H9 (cell line): ENCODE measurements around the gene ZNF415. TPM values are rescaled to one million over a fixed set of nuclear protein-coding genes. Genes with fewer than 3 reads are reported as not detected.
"Not testable (repeated sequence)": the region's sequence is repeated elsewhere in the genome, so short reads cannot be mapped to it uniquely, and the experiment has no call there.

ENCODE experiments used
- DNase-seq: peaks from one replicate; pipeline ENCODE4 v3.0.0-alpha.2; 2017
- H2AFZ ChIP-seq: one replicate; pipeline ENCODE4 v1.6.1; 2013; ENCODE audit warnings: mild to moderate bottlenecking, low read length, control low read depth, moderate library complexity
- H2AK5ac ChIP-seq: 2 replicates; pipeline ENCODE4 v1.6.1; 2013; ENCODE audit warnings: low read length, control low read depth, mixed read lengths; ENCODE audit not compliant: insufficient read length
- H2BK120ac ChIP-seq: one replicate; pipeline ENCODE4 v1.6.1; 2013; ENCODE audit warnings: low read depth, mild to moderate bottlenecking, low read length, control low read depth, inconsistent platforms; ENCODE audit not compliant: poor library complexity, severe bottlenecking
- H2BK12ac ChIP-seq: 2 replicates; pipeline ENCODE4 v1.6.1; 2013; ENCODE audit warnings: low read length, control low read depth, mixed read lengths, low read depth; ENCODE audit not compliant: insufficient read length
- H2BK15ac ChIP-seq: 2 replicates; pipeline ENCODE4 v1.6.1; 2013; ENCODE audit warnings: low read depth, low read length, control low read depth
- H2BK20ac ChIP-seq: one replicate; pipeline ENCODE4 v1.6.1; 2013; ENCODE audit warnings: low read depth, mild to moderate bottlenecking, low read length, control low read depth, inconsistent platforms; ENCODE audit not compliant: poor library complexity, severe bottlenecking
- H2BK5ac ChIP-seq: 2 replicates; pipeline ENCODE4 v1.6.1; 2013; ENCODE audit warnings: low read length, control low read depth, mixed read lengths; ENCODE audit not compliant: insufficient read length
- H3K14ac ChIP-seq: 2 replicates; pipeline ENCODE4 v1.6.1; 2013; ENCODE audit warnings: low read length, control low read depth; ENCODE audit not compliant: insufficient read depth
- H3K18ac ChIP-seq: 2 replicates; pipeline ENCODE4 v1.6.1; 2013; ENCODE audit warnings: low read depth, mild to moderate bottlenecking, mixed read lengths, low read length, control low read depth; ENCODE audit not compliant: insufficient read length
- H3K23ac ChIP-seq: 2 replicates; pipeline ENCODE4 v1.6.1; 2013; ENCODE audit warnings: low read length, control low read depth, mixed read lengths, low read depth; ENCODE audit not compliant: insufficient read length
- H3K23me2 ChIP-seq: 2 replicates; pipeline ENCODE4 v1.6.1; 2013; ENCODE audit warnings: low read depth, mild to moderate bottlenecking, mixed read lengths, low read length, control low read depth; ENCODE audit not compliant: insufficient read length, poor library complexity, severe bottlenecking
- H3K27ac ChIP-seq: 2 replicates; pipeline ENCODE4 v1.5.1; 2013; ENCODE audit warnings: low read length, control low read depth, mixed read lengths, low read depth; ENCODE audit not compliant: insufficient read length
- H3K27me3 ChIP-seq: 2 replicates; pipeline ENCODE4 v1.6.1; 2013; ENCODE audit warnings: low read length, control low read depth, inconsistent platforms; ENCODE audit not compliant: insufficient read depth
- H3K4ac ChIP-seq: 2 replicates; pipeline ENCODE4 v1.6.1; 2013; ENCODE audit warnings: low read depth, mild to moderate bottlenecking, control low read depth, inconsistent platforms, low read length, moderate library complexity
- H3K4me1 ChIP-seq: 2 replicates; pipeline ENCODE4 v1.6.1; 2013; ENCODE audit warnings: low read length, control low read depth, inconsistent platforms; ENCODE audit not compliant: insufficient read depth
- H3K4me2 ChIP-seq: 2 replicates; pipeline ENCODE4 v1.6.1; 2013; ENCODE audit warnings: low read length, control low read depth, mixed read lengths; ENCODE audit not compliant: insufficient read length, insufficient read depth
- H3K56ac ChIP-seq: 2 replicates; pipeline ENCODE4 v1.6.1; 2013; ENCODE audit warnings: low read depth, mild to moderate bottlenecking, mixed read lengths, low read length, control low read depth; ENCODE audit not compliant: insufficient read length
- H3K79me1 ChIP-seq: 2 replicates; pipeline ENCODE4 v1.6.1; 2013; ENCODE audit warnings: low read depth, mild to moderate bottlenecking, moderate library complexity, low read length, control low read depth, inconsistent platforms; ENCODE audit not compliant: insufficient read depth, poor library complexity, severe bottlenecking
- H3K79me2 ChIP-seq: 2 replicates; pipeline ENCODE4 v1.6.1; 2013; ENCODE audit warnings: low read length, control low read depth, inconsistent platforms; ENCODE audit not compliant: insufficient read depth
- H3K9ac ChIP-seq: 2 replicates; pipeline ENCODE4 v1.6.1; 2013; ENCODE audit warnings: low read length, control low read depth, mixed read lengths; ENCODE audit not compliant: insufficient read length; ENCODE audit errors: extremely low read depth
- H3K9me3 ChIP-seq: one replicate; pipeline ENCODE4 v1.6.1; 2013; ENCODE audit warnings: low read depth, low read length, inconsistent platforms; ENCODE audit not compliant: control insufficient read depth
- H3T11ph ChIP-seq: one replicate; pipeline ENCODE4 v1.6.1; 2013; ENCODE audit warnings: mild to moderate bottlenecking, low read length, control low read depth, inconsistent platforms
- H4K20me1 ChIP-seq: one replicate; pipeline ENCODE4 v1.6.1; 2013; ENCODE audit not compliant: control insufficient read depth, insufficient read length, insufficient read depth
- H4K5ac ChIP-seq: 2 replicates; pipeline ENCODE4 v1.6.1; 2013; ENCODE audit warnings: low read depth, mild to moderate bottlenecking, mixed read lengths, low read length, control low read depth; ENCODE audit not compliant: insufficient read length
- H4K8ac ChIP-seq: replicated peaks from 2 replicates; pipeline ENCODE4 v1.6.1; 2013; ENCODE audit warnings: low read length, control low read depth, mixed read lengths, low read depth; ENCODE audit not compliant: insufficient read length
- H4K91ac ChIP-seq: 2 replicates; pipeline ENCODE4 v1.6.1; 2013; ENCODE audit warnings: low read depth, mild to moderate bottlenecking, moderate library complexity, mixed read lengths, low read length, control low read depth; ENCODE audit not compliant: insufficient read length
- H3K27ac Mint-ChIP-seq, 3 experiments: 2 replicates in 2 of 3; 3 replicates in 1 of 3; pipeline ENCODE4 v1.8.0; 2020 to 2021; ENCODE audit warnings: mixed read lengths in 3 of 3, mild to moderate bottlenecking in 1 of 3, moderate library complexity in 1 of 3
- H3K27me3 Mint-ChIP-seq: 2 replicates; pipeline ENCODE4 v1.8.0; 2021; ENCODE audit warnings: low read depth, mild to moderate bottlenecking, moderate library complexity, mixed read lengths
- H3K36me3 Mint-ChIP-seq, 3 experiments: 2 replicates in 2 of 3; 3 replicates in 1 of 3; pipeline ENCODE4 v1.8.0; 2020 to 2021; ENCODE audit warnings: low read depth in 3 of 3, mixed read lengths in 3 of 3; ENCODE audit not compliant: insufficient read depth in 1 of 3
- H3K4me1 Mint-ChIP-seq, 2 experiments: 2 replicates each; pipeline ENCODE4 v1.8.0; 2020; ENCODE audit warnings: mixed read lengths in 2 of 2
- H3K4me3 Mint-ChIP-seq, 2 experiments: 2 replicates in 1 of 2; 3 replicates in 1 of 2; pipeline ENCODE4 v1.8.0; 2020 to 2021; ENCODE audit warnings: mild to moderate bottlenecking in 2 of 2, mixed read lengths in 2 of 2, moderate library complexity in 1 of 2
- H3K9me3 Mint-ChIP-seq, 2 experiments: 2 replicates in 1 of 2; 3 replicates in 1 of 2; pipeline ENCODE4 v1.8.0; 2020; ENCODE audit warnings: mild to moderate bottlenecking in 2 of 2, mixed read lengths in 2 of 2, moderate library complexity in 1 of 2
- CTCF ChIP-seq: fragments of 200-600 bp; sonication (generic); conservative IDR thresholded peaks from 3 replicates; pipeline ENCODE4 v1.8.0; 2021; ENCODE audit warnings: antibody characterized with exemption, mild to moderate bottlenecking
- WGBS: extraction: QIAGEN DNeasy Blood & Tissue Kit; methylation state at CpG from one replicate; pipeline ENCODE4 v1.1.7; 2013; ENCODE audit warnings: missing lambda C conversion rate, low lambda C conversion rate, mixed read lengths; ENCODE audit not compliant: insufficient read length; ENCODE audit errors: extremely low coverage; 5-methylcytosine and 5-hydroxymethylcytosine counted together
- total RNA-seq: library from RNA; stranded (reverse); gene quantifications from 2 replicates; pipeline ENCODE4 v1.2.1, GENCODE V29; 2021

ZNF415 gene
- total RNA-seq, 1 experiment from 2014 or later, result 12.3 TPM

GRCh38 chr19:53130506-53130905, 2.2 kb downstream of the ZNF415 start:
- Histone ChIP-seq H2AFZ (no peak overlapping the region), H2AK5ac (no peak overlapping the region), H3K27me3 (no peaks in the 10 kb centered on the region), H3K79me1 (no peaks in the 10 kb centered on the region), H2BK5ac (no peak overlapping the region), H3K23ac (no peak overlapping the region), H3K4me2 (no peak overlapping the region), H4K91ac (no peak overlapping the region), H3K23me2 (peaks cover 11% of the 10 kb centered on the region), H4K8ac (no peak overlapping the region), H3K9me3 (no peaks in the 10 kb centered on the region), H2BK12ac (no peak overlapping the region), H2BK120ac (no peak overlapping the region), H3K79me2 (no peaks in the 10 kb centered on the region), H3K9ac (no peak overlapping the region), H4K20me1 (no peaks in the 10 kb centered on the region), H3K27ac (no peak overlapping the region), H4K5ac (no peak overlapping the region), H3K56ac (no peak overlapping the region), H2BK15ac (no peak overlapping the region), H2BK20ac (no peak overlapping the region), H3K4ac (no peak overlapping the region), H3K14ac (no peak overlapping the region), H3T11ph (no peak overlapping the region), H3K4me1 (peaks cover 6% of the 10 kb centered on the region; the same call in 1 of the 2 replicates), H3K18ac (no peak overlapping the region)
- H3K4me3 Mint-ChIP-seq, result peak overlapping the region; percentile 8 to 39; a peak in 2 of 5 replicates
- no peaks in the 10 kb centered on the region for H3K9me3 Mint-ChIP-seq
- H3K36me3 Mint-ChIP-seq, result peaks cover 0 to 12% (median 2%) of the 10 kb centered on the region in 3 experiments; a peak in 4 of 7 replicates
- no peak for DNase-seq
- no peak for TF ChIP-seq CTCF
- WGBS, result no CpG with 5 or more reads among the region's 7 CpGs
- H3K4me1 Mint-ChIP-seq, result peaks cover 19 to 27% of the 10 kb centered on the region in 2 experiments
- H3K27ac Mint-ChIP-seq, result no peak overlapping the region
- H3K27me3 Mint-ChIP-seq, result peaks cover 14% of the 10 kb centered on the region

- H3K23ac ChIP-seq, DNase-seq, H4K91ac ChIP-seq, H2BK5ac ChIP-seq, H3K18ac ChIP-seq, H3K9ac ChIP-seq, H3K4me1 ChIP-seq, H4K20me1 ChIP-seq, H3K27me3 ChIP-seq, H3K14ac ChIP-seq, H3K79me2 ChIP-seq, H4K8ac ChIP-seq, H3K4me2 ChIP-seq, H2BK12ac ChIP-seq, H2BK15ac ChIP-seq, H2AFZ ChIP-seq, H3K4me3 Mint-ChIP-seq, H3K23me2 ChIP-seq, H3T11ph ChIP-seq, H3K79me1 ChIP-seq, H4K5ac ChIP-seq, H3K56ac ChIP-seq, H3K27ac ChIP-seq, H2AK5ac ChIP-seq, H2BK120ac ChIP-seq, H3K27ac Mint-ChIP-seq, H3K9me3 ChIP-seq, H3K9me3 Mint-ChIP-seq, H2BK20ac ChIP-seq, H3K4ac ChIP-seq: not testable (repeated sequence)
- peaks cover 10% of the 10 kb centered on the region for H3K27me3 Mint-ChIP-seq
- WGBS, result no CpG with 5 or more reads among the region's 15 CpGs
- peaks cover 3 to 18% (median 12%) of the 10 kb centered on the region in 3 experiments; a peak in 6 of 7 replicates for H3K36me3 Mint-ChIP-seq
- H3K4me1 Mint-ChIP-seq, result peaks cover 17 to 19% of the 10 kb centered on the region in 2 experiments
Observed at GRCh38 chr19:53126733-53127526, 5.8 kb downstream of the ZNF415 start.
